Hepatocyte (in vitro differentiated cells): ENCODE results near the gene LBHD2.
"Not testable (repeated sequence)": the region's sequence is repeated elsewhere in the genome, so short reads cannot be mapped to it uniquely, and the experiment has no call there.

ENCODE experiments used
- EZH2 ChIP-seq: fragments of 200-600 bp; sonication (generic); IDR thresholded peaks from 2 replicates; pipeline ENCODE4 v1.6.1; 2016; ENCODE audit warnings: antibody characterized with exemption, mild to moderate bottlenecking, borderline replicate concordance
- EZH2phosphoT487 ChIP-seq: fragments of 200-600 bp; sonication (generic); IDR thresholded peaks from one replicate; pipeline ENCODE4 v1.6.1; 2018; ENCODE audit warnings: antibody characterized with exemption, mild to moderate bottlenecking, low read depth, moderate library complexity; ENCODE audit not compliant: unreplicated experiment, severe bottlenecking
- TF ChIP-seq, protein P1 (sequence below): fragments of 200-600 bp; sonication (generic); IDR thresholded peaks from 2 replicates; pipeline ENCODE4 v1.5.1; 2016; ENCODE audit warnings: antibody characterized with exemption, mild to moderate bottlenecking; ENCODE audit not compliant: poor library complexity

DNA sequence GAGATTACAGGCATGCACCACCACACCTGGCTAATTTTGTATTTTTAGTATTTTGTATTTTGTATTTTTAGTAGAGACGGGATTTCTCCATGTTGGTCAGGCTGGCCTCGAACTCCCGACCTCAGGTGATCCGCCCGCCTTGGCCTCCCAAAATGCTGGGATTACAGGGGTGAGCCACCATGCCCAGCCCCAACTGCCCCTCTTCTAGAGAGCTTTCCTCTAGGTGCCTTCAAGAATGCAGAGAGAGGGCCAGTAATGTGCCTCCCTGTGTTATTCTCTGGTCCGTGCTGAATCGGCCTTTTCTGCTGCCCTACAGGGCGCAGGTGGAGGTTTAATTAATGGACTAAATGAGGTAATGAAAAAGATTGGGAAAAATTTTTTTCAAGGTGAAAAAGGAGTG, 35.5 kb downstream of the LBHD2 start:
- TF ChIP-seq, protein P1, sequence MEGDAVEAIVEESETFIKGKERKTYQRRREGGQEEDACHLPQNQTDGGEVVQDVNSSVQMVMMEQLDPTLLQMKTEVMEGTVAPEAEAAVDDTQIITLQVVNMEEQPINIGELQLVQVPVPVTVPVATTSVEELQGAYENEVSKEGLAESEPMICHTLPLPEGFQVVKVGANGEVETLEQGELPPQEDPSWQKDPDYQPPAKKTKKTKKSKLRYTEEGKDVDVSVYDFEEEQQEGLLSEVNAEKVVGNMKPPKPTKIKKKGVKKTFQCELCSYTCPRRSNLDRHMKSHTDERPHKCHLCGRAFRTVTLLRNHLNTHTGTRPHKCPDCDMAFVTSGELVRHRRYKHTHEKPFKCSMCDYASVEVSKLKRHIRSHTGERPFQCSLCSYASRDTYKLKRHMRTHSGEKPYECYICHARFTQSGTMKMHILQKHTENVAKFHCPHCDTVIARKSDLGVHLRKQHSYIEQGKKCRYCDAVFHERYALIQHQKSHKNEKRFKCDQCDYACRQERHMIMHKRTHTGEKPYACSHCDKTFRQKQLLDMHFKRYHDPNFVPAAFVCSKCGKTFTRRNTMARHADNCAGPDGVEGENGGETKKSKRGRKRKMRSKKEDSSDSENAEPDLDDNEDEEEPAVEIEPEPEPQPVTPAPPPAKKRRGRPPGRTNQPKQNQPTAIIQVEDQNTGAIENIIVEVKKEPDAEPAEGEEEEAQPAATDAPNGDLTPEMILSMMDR = not testable (repeated sequence)
- TF ChIP-seq EZH2phosphoT487, EZH2: not testable (repeated sequence)
